K562 (cell line): ENCODE data around the gene CYLD. TPM values are rescaled to one million over a fixed set of nuclear protein-coding genes. Genes with fewer than 3 reads are reported as not detected.

Experiments used
- ATAC-seq: fragments of 200-7000 bp; cut with Tn5 transposase; 3 replicates; pipeline ENCODE4 v1.9.1; 2020; ENCODE audit warnings: moderate library complexity
- BruUV-seq: library from RNA; stranded (reverse); fragments of 400-500 nt; replicated peaks from 2 replicates; lab custom pipeline; 2021; lab: Mats Ljungman, UMichigan
- CTCF ChIA-PET: fragments of 300-600 bp; formaldehyde crosslinking; extraction: SDS; loops from one replicate; lab custom pipeline; 2021; ENCODE audit warnings: low intra/inter-chr PET ratio; lab: Yijun Ruan, JAX
- POLR2A ChIA-PET: fragments of 300-600, 350-650 bp; sonication (Branson Sonifier 250); formaldehyde crosslinking; extraction: SDS; loops from one replicate; lab custom pipeline; 2021; ENCODE audit warnings: antibody characterized with exemption, inconsistent platforms; lab: Yijun Ruan, JAX
- DNase-seq, 4 experiments: peaks; one replicate each; pipeline versions ENCODE4 v3.0.0 to v3.0.0-alpha.2; 2011 to 2018; ENCODE audit warnings: low spot score in 3 of 4, mixed read lengths in 3 of 4; ENCODE audit errors: extremely low read depth in 1 of 4
- FAIRE-seq: peaks from 2 replicates; lab custom pipeline; 2011; peaks lifted over from hg19 to GRCh38; lab: Jason Lieb, UNC
- H2AFZ ChIP-seq: 2 replicates; pipeline ENCODE4 v1.6.0; 2011; ENCODE audit warnings: low read depth, low read length, control low read depth, inconsistent platforms
- H3K27ac ChIP-seq: fragments of 200-600 bp; 3 replicates; pipeline ENCODE4 v1.8.0; 2011; ENCODE audit warnings: low read depth, mild to moderate bottlenecking, control low read depth, inconsistent platforms, low read length, moderate library complexity, mixed read lengths; ENCODE audit errors: extremely low read depth
- H3K27me3 ChIP-seq, 2 experiments: fragments of 300-600 bp in 1 of 2; 2 replicates in 1 of 2; 3 replicates in 1 of 2; pipeline versions ENCODE4 v1.6.0 to v1.8.0; 2011; ENCODE audit warnings: inconsistent platforms in 2 of 2, low read length in 2 of 2, mild to moderate bottlenecking in 1 of 2, mixed read lengths in 1 of 2, moderate library complexity in 1 of 2; ENCODE audit not compliant: control insufficient read depth in 2 of 2, insufficient read depth in 2 of 2
- H3K36me3 ChIP-seq: fragments of 300-600 bp; 3 replicates; pipeline ENCODE4 v1.8.0; 2011; ENCODE audit warnings: mild to moderate bottlenecking, low read length, inconsistent platforms; ENCODE audit not compliant: control insufficient read depth, insufficient read depth
- H3K4me1 ChIP-seq, 2 experiments: fragments of 200-600 bp in 1 of 2; replicated peaks in 1 of 2; 2 replicates in 1 of 2; 3 replicates in 1 of 2; pipeline versions ENCODE4 v1.5.1 to v1.8.0; 2011; ENCODE audit warnings: inconsistent platforms in 2 of 2, low read length in 2 of 2, mild to moderate bottlenecking in 1 of 2, mixed read lengths in 1 of 2, moderate library complexity in 1 of 2; ENCODE audit not compliant: control insufficient read depth in 2 of 2, insufficient read depth in 2 of 2
- H3K4me2 ChIP-seq: 2 replicates; pipeline ENCODE4 v1.6.1; 2011; ENCODE audit warnings: low read length, control low read depth, inconsistent platforms, mixed read lengths; ENCODE audit not compliant: insufficient read depth
- H3K4me3 ChIP-seq: fragments of 200-600 bp; sonication (generic), shearing (Covaris generic); 2 replicates; pipeline ENCODE4 v1.5.1; 2016; ENCODE audit warnings: control low read depth, inconsistent platforms
- H3K79me2 ChIP-seq: fragments of 200-600 bp; 3 replicates; pipeline ENCODE4 v1.8.0; 2011; ENCODE audit warnings: low read length, inconsistent platforms; ENCODE audit not compliant: control insufficient read depth, insufficient read depth
- H3K9ac ChIP-seq, 2 experiments: 2 replicates each; pipeline versions ENCODE4 v1.6.0 to v1.6.1; 2011; ENCODE audit warnings: low read depth in 2 of 2, low read length in 2 of 2, control low read depth in 1 of 2, inconsistent platforms in 1 of 2, mild to moderate bottlenecking in 1 of 2, mixed read lengths in 1 of 2; ENCODE audit not compliant: insufficient read depth in 1 of 2
- H3K9me1 ChIP-seq: one replicate; pipeline ENCODE4 v1.6.0; 2011; ENCODE audit warnings: inconsistent platforms, mild to moderate bottlenecking, low read length, moderate library complexity; ENCODE audit not compliant: control insufficient read depth, insufficient read depth
- H3K9me3 ChIP-seq: replicated peaks from 2 replicates; pipeline ENCODE4 v1.5.1; 2011; ENCODE audit warnings: low read depth, low read length, inconsistent platforms; ENCODE audit not compliant: control insufficient read depth, insufficient read depth
- H4K20me1 ChIP-seq: replicated peaks from 2 replicates; pipeline ENCODE4 v1.6.1; 2011; ENCODE audit warnings: low read length, inconsistent platforms, mixed read lengths; ENCODE audit not compliant: control insufficient read depth, insufficient read depth
- SPI1 ChIP-seq: IDR thresholded peaks from 2 replicates; pipeline ENCODE4 v1.6.1; 2011; ENCODE audit warnings: low read depth, low read length, control low read depth, borderline replicate concordance
- TAF15 ChIP-seq: fragments of 200-400 bp; formaldehyde crosslinking; IDR thresholded peaks from 2 replicates; pipeline ENCODE4 v1.6.1; 2017; ENCODE audit warnings: mild to moderate bottlenecking, low read depth, low read length, moderate library complexity
- WGBS: fragments of 100-300 bp; shearing (Covaris generic); methylation state at CpG from one replicate; pipeline ENCODE4 v1.1.6; 2016; ENCODE audit warnings: low coverage, mixed read lengths; ENCODE audit not compliant: insufficient coverage; ENCODE audit errors: missing lambda C conversion rate; 5-methylcytosine and 5-hydroxymethylcytosine counted together
- in situ Hi-C: fragments of 300-500 bp; cut with MboI; formaldehyde crosslinking; loops from 4 replicates; pipeline ENCODE4 v1.15.0; 2018; ENCODE audit warnings: inconsistent platforms, mixed read lengths
- intact Hi-C: fragments of 100-400 bp; cut with micrococcal nuclease; formaldehyde crosslinking; loops from 2 replicates; pipeline ENCODE4 v1.14.2; 2022
- polyA plus RNA-seq, 8 experiments: library from polyadenylated mRNA; depleted of rRNA in 4 of 8; stranded (reverse) in 5 of 8; unstranded in 3 of 8; fragments of >200 nt; fragmentation: Nextera tagmentation in 2 of 8; fragmentation: Illumina TruSeq in 1 of 8; extraction: Ambion mirVana in 2 of 8; extraction: Trizol in 1 of 8; gene quantifications; 2 replicates each; pipeline versions ENCODE4 v1.2.1 to v1.2.3, GENCODE V29; 2011 to 2014; ENCODE audit warnings: inconsistent platforms in 1 of 8, missing spikeins in 1 of 8
- total RNA-seq, 7 experiments: library from RNA; depleted of rRNA in 6 of 7; stranded (reverse); fragments of >200 nt in 6 of 7; fragmentation: Illumina TruSeq in 2 of 7; extraction: Trizol in 2 of 7; gene quantifications; 2 replicates each; pipeline versions ENCODE4 v1.2.1 to v1.2.3, GENCODE V29; 2011 to 2021; ENCODE audit warnings: low replicate concordance in 1 of 7

The CYLD gene
- total and polyA plus RNA-seq, 9 of the 15 experiments (the other 6 are each of a cell fraction or from before 2014, with no cell fraction given) = 3.4 to 7.4 (median 5.3) TPM

GRCh38 chr16:50718761-50719400 lies 23.0 kb upstream of the CYLD start:
- ATAC-seq (no peak), DNase-seq (no peak), FAIRE-seq (no peak)
- ChIA-PET POLR2A (interaction anchor here (0.7 kb wide), 1 partner anchor 423 kb away, joined by 3 read pairs; no protein-coding TSS in a partner anchor), CTCF (no interaction called here)
- TF ChIP-seq TAF15 (no peak), SPI1 (peak; percentile 83)
- 3% methylated on average over 9 of the region's 9 CpGs for WGBS
- H2AFZ ChIP-seq = no peak overlapping the region
- no peak overlapping the region for H3K27ac ChIP-seq
- intact Hi-C loops (no loop called here), in situ Hi-C loops (no loop called here)
- no peaks in the 10 kb centered on the region; a peak in 1 of 5 replicates for H3K4me1 ChIP-seq
- no peaks in the 10 kb centered on the region for H3K36me3 ChIP-seq
- BruUV-seq = no TSS peak
- H3K9me1 ChIP-seq = no peaks in the 10 kb centered on the region
- peaks cover 7 to 47% of the 10 kb centered on the region in 2 experiments; a peak in 4 of 5 replicates for H3K27me3 ChIP-seq
- no peak overlapping the region for H3K9ac ChIP-seq
- H4K20me1 ChIP-seq = no peaks in the 10 kb centered on the region
- no peak overlapping the region for H3K4me2 ChIP-seq
- H3K9me3 ChIP-seq = no peaks in the 10 kb centered on the region
- no peak overlapping the region for H3K4me3 ChIP-seq
- H3K79me2 ChIP-seq = no peaks in the 10 kb centered on the region
